IMR-90 (cell line): ENCODE data around the gene INTS11.

ENCODE experiments used
- BHLHE40 ChIP-seq: fragments of 150-350 bp; IDR thresholded peaks from 2 replicates; pipeline ENCODE4 v1.6.1; 2016; ENCODE audit warnings: mild to moderate bottlenecking, low read depth, low read length
- CTCF ChIP-seq: conservative IDR thresholded peaks from 2 replicates; pipeline ENCODE4 v1.5.1; 2012; ENCODE audit warnings: mild to moderate bottlenecking, low read depth, low read length, improper control_type of control experiment
- FOS ChIP-seq: fragments of 150-350 bp; IDR thresholded peaks from 2 replicates; pipeline ENCODE4 v1.6.1; 2016; ENCODE audit warnings: low read depth, low read length
- MAFK ChIP-seq: IDR thresholded peaks from 2 replicates; pipeline ENCODE4 v1.6.1; 2012; ENCODE audit warnings: low read depth, low read length, improper control_type of control experiment
- MAZ ChIP-seq: IDR thresholded peaks from 2 replicates; pipeline ENCODE4 v1.6.1; 2012; ENCODE audit warnings: low read depth, mild to moderate bottlenecking, low read length, improper control_type of control experiment, moderate library complexity, borderline replicate concordance
- POLR2A ChIP-seq: IDR thresholded peaks from 2 replicates; pipeline ENCODE4 v1.6.1; 2012; ENCODE audit warnings: mild to moderate bottlenecking, low read depth, low read length
- RAD21 ChIP-seq: IDR thresholded peaks from 2 replicates; pipeline ENCODE4 v1.6.1; 2012; ENCODE audit warnings: low read length, improper control_type of control experiment
- SMC3 ChIP-seq: fragments of 150-350 bp; IDR thresholded peaks from 2 replicates; pipeline ENCODE4 v1.6.1; 2016; ENCODE audit warnings: low read depth, mild to moderate bottlenecking, antibody characterized with exemption, low read length, moderate library complexity

GRCh38 chr1:1279028-1279427 lies 45.4 kb downstream of the INTS11 start:
- no peak for TF ChIP-seq POLR2A
- TF ChIP-seq BHLHE40, result no peak
- TF ChIP-seq CTCF, result no peak
- TF ChIP-seq MAZ, result no peak
- no peak for TF ChIP-seq FOS
- no peak for TF ChIP-seq MAFK
- no peak for TF ChIP-seq RAD21
- TF ChIP-seq SMC3, result no peak
